Ascending aorta (tissue), 2 donors: ENCODE measurements around the gene NDRG2. TPM values are rescaled to one million over a fixed set of nuclear protein-coding genes. Genes with fewer than 3 reads are reported as not detected.

Experiments
- DNase-seq, 2 donors: peaks; one replicate each; pipeline ENCODE4 v3.0.0-alpha.2; 2019; ENCODE audit warnings: low spot score in 2 of 2
- H3K27ac ChIP-seq, 2 donors: fragments of 200-600 bp; sonication (generic); one replicate each; pipeline ENCODE4 v1.5.1; 2016 to 2017; ENCODE audit warnings: mild to moderate bottlenecking in 1 of 2
- H3K27me3 ChIP-seq: fragments of 200-600 bp; sonication (generic); one replicate; pipeline ENCODE4 v1.5.1; 2017
- H3K36me3 ChIP-seq, 2 donors: fragments of 200-600 bp; sonication (generic); one replicate each; pipeline ENCODE4 v1.5.1; 2016
- H3K4me1 ChIP-seq, 2 donors: fragments of 200-600 bp; sonication (generic); one replicate each; pipeline ENCODE4 v1.5.1; 2016 to 2017; ENCODE audit warnings: mild to moderate bottlenecking in 1 of 2
- H3K4me3 ChIP-seq, 2 donors: fragments of 200-600 bp; sonication (generic); one replicate each; pipeline ENCODE4 v1.5.1; 2016 to 2017; ENCODE audit warnings: mild to moderate bottlenecking in 1 of 2
- H3K9me3 ChIP-seq, 2 donors: fragments of 200-600 bp; sonication (generic); one replicate each; pipeline ENCODE4 v1.5.1; 2016
- CTCF ChIP-seq, 3 experiments: fragments of 200-600 bp in 2 of 3; fragments of 450-650 bp in 1 of 3; sonication (generic) in 2 of 3; IDR thresholded peaks; one replicate each; pipeline ENCODE4 v1.5.1; 2016 to 2019; ENCODE audit warnings: antibody characterized with exemption in 3 of 3, mild to moderate bottlenecking in 1 of 3, moderate library complexity in 1 of 3
- intact Hi-C: fragments of 100-400 bp; cut with DNase I; formaldehyde crosslinking; loops from one replicate; pipeline ENCODE4 v1.15.1; 2023
- total RNA-seq: library from RNA; depleted of rRNA; stranded (reverse); fragments of >200 nt; gene quantifications from one replicate; pipeline ENCODE4 v1.1.0, GENCODE V29; 2016

The NDRG2 gene
- total RNA-seq, 1 donor from 2014 or later: 216 TPM

DNA sequence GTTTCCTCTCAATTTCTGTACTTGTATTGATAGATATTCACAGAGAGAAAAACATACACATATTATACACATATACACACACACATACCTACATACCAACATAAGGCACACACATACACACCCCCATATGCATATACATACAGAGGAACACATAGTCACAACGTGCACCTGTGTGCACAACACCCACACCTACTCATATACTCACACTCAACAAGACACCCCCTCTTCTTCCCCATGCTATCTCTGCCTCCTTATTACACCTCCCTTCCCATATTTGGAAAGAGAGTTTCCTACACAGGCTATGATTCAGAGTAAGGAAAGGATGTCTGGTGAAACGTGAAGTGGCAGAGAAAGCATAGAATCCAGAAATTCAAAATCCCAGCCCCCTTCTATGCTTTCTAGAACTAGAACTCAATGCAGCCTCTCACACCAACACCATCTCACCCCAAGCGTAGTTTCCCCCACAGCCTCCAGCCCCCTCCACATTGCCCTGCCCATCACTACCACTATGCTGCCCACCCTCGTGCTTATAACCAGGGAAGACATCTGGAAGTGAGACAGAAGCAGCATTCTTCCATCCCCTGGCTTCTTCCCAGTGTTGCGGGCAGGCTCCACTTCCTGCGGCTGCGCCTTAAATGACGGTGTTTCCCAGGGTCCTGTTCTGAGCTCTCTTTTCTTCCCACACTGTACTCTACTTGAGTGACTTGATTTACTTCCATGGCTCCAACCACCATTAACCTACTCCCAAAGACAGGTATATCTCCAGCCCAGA, 35.2 kb upstream of the NDRG2 start:
- no peak overlapping the region for H3K4me3 ChIP-seq
- no peaks in the 10 kb centered on the region for H3K9me3 ChIP-seq
- no peak for TF ChIP-seq CTCF (IDR thresholded peaks at IDR 0.05)
- intact Hi-C loops: no loop called here
- DNase-seq: no peak
- no peaks in the 10 kb centered on the region for H3K27me3 ChIP-seq
- no peak overlapping the region for H3K27ac ChIP-seq
- H3K36me3 ChIP-seq: no peaks in the 10 kb centered on the region
- H3K4me1 ChIP-seq: no peaks in the 10 kb centered on the region

- intact Hi-C loops: no loop called here
- no peak overlapping the region for H3K4me3 ChIP-seq
- TF ChIP-seq CTCF (IDR thresholded peaks at IDR 0.05): no peak
Observed at GRCh38 chr14:21058903-21059302, 34.0 kb upstream of the NDRG2 start.

DNA sequence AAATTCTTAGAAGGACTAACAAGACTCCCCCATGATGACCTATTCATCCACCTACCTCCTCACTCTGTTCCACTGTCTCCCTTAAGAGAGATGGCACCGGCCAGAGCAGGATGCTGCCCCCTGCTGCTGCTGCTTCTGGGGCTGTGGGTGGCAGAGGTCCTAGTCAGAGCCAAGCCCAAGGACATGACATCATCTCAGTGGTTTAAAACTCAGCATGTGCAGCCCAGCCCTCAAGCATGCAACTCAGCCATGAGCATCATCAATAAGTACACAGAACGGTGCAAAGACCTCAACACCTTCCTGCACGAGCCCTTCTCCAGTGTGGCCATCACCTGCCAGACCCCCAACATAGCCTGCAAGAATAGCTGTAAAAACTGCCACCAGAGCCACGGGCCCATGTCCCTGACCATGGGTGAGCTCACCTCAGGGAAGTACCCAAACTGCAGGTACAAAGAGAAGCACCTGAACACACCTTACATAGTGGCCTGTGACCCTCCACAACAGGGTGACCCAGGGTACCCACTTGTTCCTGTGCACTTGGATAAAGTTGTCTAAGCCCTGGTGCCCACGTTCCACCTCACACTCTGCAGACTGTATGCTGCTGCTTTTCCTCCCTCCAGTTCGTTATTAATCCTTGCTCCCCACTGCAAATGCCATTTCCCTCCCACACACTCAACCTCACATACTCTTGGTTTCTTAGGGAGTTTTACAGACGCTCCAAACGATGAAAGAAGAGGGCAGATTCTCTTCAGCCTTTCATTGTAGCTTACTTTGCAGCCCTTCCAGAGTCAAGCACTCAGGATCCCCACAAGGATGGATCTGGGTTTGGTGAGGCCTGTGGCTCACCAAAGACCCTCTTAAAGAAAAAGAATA, 33.2 kb upstream of the NDRG2 start, which contains the start of gene RNASE8:
RNASE8 (plus strand) TSS at position 20 of the 873 bp plus-strand sequence; CDS start at position 91, 71 bp downstream.
- Histone ChIP-seq H3K9me3 (no peaks in the 10 kb centered on the region), H3K27ac (no peak within 1 kb of the TSS), H3K4me3 (no peak within 1 kb of the TSS), H3K36me3 (no peaks in the 10 kb centered on the region), H3K27me3 (no peaks in the 10 kb centered on the region), H3K4me1 (no peaks in the 10 kb centered on the region)
- intact Hi-C loops: no loop called here
- no peak for TF ChIP-seq CTCF (IDR thresholded peaks at IDR 0.05)
- no peak for DNase-seq

More at GRCh38 chr14:21058903-21059302, 34.0 kb upstream of the NDRG2 start:
- no peak for DNase-seq
- no peak overlapping the region for H3K27ac ChIP-seq
- no peaks in the 10 kb centered on the region for H3K4me1 ChIP-seq
- H3K36me3 ChIP-seq: no peaks in the 10 kb centered on the region
- H3K27me3 ChIP-seq: no peaks in the 10 kb centered on the region
- H3K9me3 ChIP-seq: no peaks in the 10 kb centered on the region

DNA sequence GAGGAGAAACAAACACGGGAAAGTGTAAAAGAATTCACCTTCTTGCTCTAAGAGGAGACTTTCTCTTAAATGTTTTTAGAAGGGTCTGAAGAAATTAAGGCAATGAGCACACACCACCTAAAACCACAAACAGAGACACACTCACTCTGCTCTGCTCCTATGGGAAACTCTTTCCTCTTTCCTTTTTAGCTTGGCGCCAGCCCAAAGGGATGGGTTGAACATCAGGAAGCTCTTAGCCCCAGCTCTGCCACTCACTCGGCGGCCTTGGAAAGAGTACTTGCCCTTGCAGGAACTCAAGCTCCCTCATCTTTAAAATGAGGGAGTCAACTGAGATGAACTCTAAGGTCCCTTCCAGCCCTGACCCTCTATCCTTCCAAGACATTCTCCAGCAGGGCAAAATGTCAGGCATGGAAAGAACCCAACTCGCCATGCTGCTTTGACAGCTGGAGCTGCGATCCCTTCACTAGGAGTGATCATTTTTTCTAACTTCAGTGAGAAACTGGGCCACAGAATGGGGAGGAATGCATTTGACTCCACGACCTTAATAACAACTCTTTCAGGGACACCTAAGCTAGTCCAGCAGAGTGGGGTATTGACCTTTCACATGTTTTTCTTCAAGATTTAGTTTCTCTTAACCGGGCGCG, 31.8 kb upstream of the NDRG2 start:
- Histone ChIP-seq H3K4me1 (no peaks in the 10 kb centered on the region), H3K27ac (no peak overlapping the region), H3K9me3 (no peaks in the 10 kb centered on the region), H3K36me3 (no peaks in the 10 kb centered on the region), H3K4me3 (no peak overlapping the region), H3K27me3 (no peaks in the 10 kb centered on the region)
- intact Hi-C loops: no loop called here
- no peak for TF ChIP-seq CTCF (IDR thresholded peaks at IDR 0.05)
- no peak for DNase-seq

DNA sequence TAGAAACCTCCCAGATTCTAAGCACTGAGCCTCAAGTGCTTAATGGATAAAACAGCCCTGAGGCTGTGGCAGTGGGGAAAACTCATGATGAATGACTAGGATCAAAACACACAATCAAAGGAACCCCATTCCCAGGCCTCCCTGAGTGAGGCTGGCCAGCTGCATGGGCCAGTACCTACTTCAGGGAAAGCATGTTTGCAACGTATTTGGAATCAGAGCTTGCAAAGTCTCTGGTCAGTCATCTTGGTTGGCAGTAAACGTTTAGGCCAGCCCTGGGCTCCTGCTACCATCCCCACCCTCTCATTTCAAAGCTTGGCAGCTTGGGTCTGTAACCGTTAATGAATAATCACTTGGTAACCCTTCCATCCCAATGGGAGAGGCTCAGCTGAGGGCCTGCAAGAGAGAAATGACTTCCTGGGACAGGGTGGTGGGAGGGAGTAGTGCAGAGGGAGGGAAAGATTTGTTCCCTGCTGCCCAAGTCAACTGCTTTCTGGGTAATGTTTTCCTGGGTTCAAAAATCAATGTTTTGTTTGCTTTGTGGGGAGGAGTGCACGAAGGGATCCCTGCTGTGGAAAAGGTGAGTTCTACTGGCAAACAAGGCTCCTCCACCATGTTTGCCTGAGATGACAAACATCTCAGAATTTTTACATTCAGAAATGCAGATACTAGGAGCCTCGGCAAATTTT, 30.7 kb upstream of the NDRG2 start:
- intact Hi-C loops: no loop called here
- Histone ChIP-seq H3K4me1 (no peaks in the 10 kb centered on the region), H3K36me3 (no peaks in the 10 kb centered on the region), H3K9me3 (no peaks in the 10 kb centered on the region), H3K4me3 (no peak overlapping the region), H3K27me3 (no peaks in the 10 kb centered on the region), H3K27ac (no peak overlapping the region)
- no peak for TF ChIP-seq CTCF (IDR thresholded peaks at IDR 0.05)
- DNase-seq: no peak
